Right lobe of liver (tissue), 4 donors: ENCODE measurements around the gene NEU1.

ENCODE experiments used
- CTCF ChIP-seq, 4 donors: fragments of 200-600 bp in 3 of 4; fragments of 450-650 bp in 1 of 4; IDR thresholded peaks; one replicate each; pipeline versions ENCODE4 v1.5.1 to v1.8.0; 2016 to 2022; ENCODE audit warnings: antibody characterized with exemption in 4 of 4, mild to moderate bottlenecking in 2 of 4
- POLR2A ChIP-seq: fragments of 450-650 bp; IDR thresholded peaks from one replicate; pipeline ENCODE4 v1.6.1; 2017; ENCODE audit warnings: antibody characterized with exemption, mild to moderate bottlenecking
- donor health status: DM: no; HTN: no; CAD: no.
- donor health status: DM: no; HTN: no; CAD: no.
- donor health status: DM: no; HTN: yes; CAD: no.

GRCh38 chr6:31819871-31820299 is 42.7 kb downstream of the NEU1 start:
- TF ChIP-seq CTCF (IDR thresholded peaks at IDR 0.05) = no peak
- TF ChIP-seq POLR2A = no peak
